ENCODE measurements around the gene APOL5.

Gene APOL5

GRCh38 chr22:35683560-35683959 lies 34.1 kb upstream of the APOL5 start:
- no peak for DNase-seq
- no peaks in the 10 kb centered on the region for H3K27me3 ChIP-seq (replicated peaks)
- H3K27ac ChIP-seq: no peak overlapping the region
- no peak for TF ChIP-seq CTCF (IDR thresholded peaks at IDR 0.05; ENCODE audit: low read depth, low read length, missing control alignments)
- no peak overlapping the region for H3K4me3 ChIP-seq (ENCODE audit: low read depth, low read length)
- no peaks in the 10 kb centered on the region for H3K36me3 ChIP-seq (replicated peaks)
- in situ Hi-C loops (cut with HindIII; ENCODE audit: low pct_ligation_motif_present, low sequenced_read_pairs): no loop called here

- Histone ChIP-seq H3K4me3 (ENCODE audit: low read depth, low read length) (no peak overlapping the region), H3K36me3 (replicated peaks) (no peaks in the 10 kb centered on the region), H3K27ac (no peak overlapping the region), H3K27me3 (replicated peaks) (no peaks in the 10 kb centered on the region)
- in situ Hi-C loops (cut with HindIII; ENCODE audit: low pct_ligation_motif_present, low sequenced_read_pairs): no loop called here
- peak; percentile 62 for TF ChIP-seq CTCF (IDR thresholded peaks at IDR 0.05; ENCODE audit: low read depth, low read length, missing control alignments)
- DNase-seq: peak; percentile 60
Observed at GRCh38 chr22:35684270-35684700, 33.4 kb upstream of the APOL5 start.

DNA sequence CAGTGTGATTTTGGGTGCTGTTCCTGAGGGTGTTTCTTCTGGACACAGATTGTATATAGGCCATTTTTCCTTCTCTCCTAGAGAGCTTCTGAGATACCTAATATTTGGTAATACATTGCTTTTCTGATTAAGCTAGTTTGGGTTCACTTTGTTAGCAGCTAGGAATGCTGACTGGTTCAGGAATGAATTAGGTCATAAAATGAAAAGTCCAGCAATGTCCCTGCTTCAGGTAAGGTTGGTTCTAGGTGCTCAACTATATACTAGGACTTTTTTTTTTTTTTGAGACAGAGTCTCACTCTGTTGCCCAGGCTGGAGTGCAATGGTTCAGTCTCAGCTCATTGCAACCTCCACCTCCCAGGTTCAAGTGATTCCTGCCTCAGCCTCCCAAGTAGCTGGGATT lies 32.9 kb upstream of the APOL5 start:
- no peak for DNase-seq
- no peak overlapping the region for H3K27ac ChIP-seq
- in situ Hi-C loops (cut with HindIII; ENCODE audit: low pct_ligation_motif_present, low sequenced_read_pairs): no loop called here
- no peak overlapping the region for H3K4me3 ChIP-seq (ENCODE audit: low read depth, low read length)
- H3K36me3 ChIP-seq (replicated peaks): no peaks in the 10 kb centered on the region
- no peaks in the 10 kb centered on the region for H3K27me3 ChIP-seq (replicated peaks)
- no peak for TF ChIP-seq CTCF (IDR thresholded peaks at IDR 0.05; ENCODE audit: low read depth, low read length, missing control alignments)

- in situ Hi-C loops (cut with HindIII; ENCODE audit: low pct_ligation_motif_present, low sequenced_read_pairs): no loop called here
- H3K27ac ChIP-seq: no peak overlapping the region
- H3K4me3 ChIP-seq (ENCODE audit: low read depth, low read length): no peak overlapping the region
- no peak for TF ChIP-seq CTCF (IDR thresholded peaks at IDR 0.05; ENCODE audit: low read depth, low read length, missing control alignments)
- H3K36me3 ChIP-seq (replicated peaks): no peaks in the 10 kb centered on the region
- H3K27me3 ChIP-seq (replicated peaks): no peaks in the 10 kb centered on the region
- peak; percentile 59 for DNase-seq
Observed at GRCh38 chr22:35685731-35686130, 31.9 kb upstream of the APOL5 start.

DNA sequence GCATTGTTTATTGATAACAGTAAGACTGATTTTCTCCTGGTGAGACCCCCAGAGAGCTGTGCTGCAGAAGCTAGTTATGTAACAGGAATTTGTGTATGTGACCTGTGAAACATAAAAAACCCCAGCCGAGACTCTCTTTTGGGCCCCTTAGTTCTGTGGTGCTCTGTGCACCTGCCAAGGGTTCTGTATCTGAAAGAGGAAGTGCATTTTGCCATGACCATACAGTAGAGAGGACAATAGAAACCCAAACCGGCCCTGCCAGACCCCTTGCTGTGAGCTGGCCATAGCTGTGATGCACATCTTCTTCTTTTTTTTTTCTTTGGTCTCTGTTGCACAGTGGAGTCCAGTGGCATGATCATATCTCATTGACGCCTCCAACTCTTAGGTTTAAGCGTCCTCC lies 31.4 kb upstream of the APOL5 start:
- no peaks in the 10 kb centered on the region for H3K27me3 ChIP-seq (replicated peaks)
- TF ChIP-seq CTCF (IDR thresholded peaks at IDR 0.05; ENCODE audit: low read depth, low read length, missing control alignments): no peak
- H3K27ac ChIP-seq: no peak overlapping the region
- no peak overlapping the region for H3K4me3 ChIP-seq (ENCODE audit: low read depth, low read length)
- in situ Hi-C loops (cut with HindIII; ENCODE audit: low pct_ligation_motif_present, low sequenced_read_pairs): no loop called here
- H3K36me3 ChIP-seq (replicated peaks): no peaks in the 10 kb centered on the region
- no peak for DNase-seq

DNA sequence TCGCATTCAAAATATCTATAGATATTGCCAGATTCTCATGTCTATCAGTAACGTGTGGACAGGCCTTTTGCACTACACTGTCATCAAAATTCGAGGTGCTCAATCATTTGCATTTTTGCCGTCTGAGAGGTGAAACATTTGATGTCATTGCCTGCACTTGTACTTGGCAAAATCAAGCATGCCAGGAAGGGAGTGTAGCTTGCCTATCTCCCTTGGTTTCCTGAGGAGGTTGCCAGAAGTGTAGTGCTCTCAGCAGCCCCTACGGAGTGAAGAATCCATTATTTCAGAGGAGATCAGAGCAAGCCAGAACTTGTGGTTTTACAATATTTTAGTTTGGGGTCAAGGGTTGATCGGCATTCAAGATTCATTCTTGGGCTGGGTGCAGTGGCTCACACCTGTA lies 30.2 kb upstream of the APOL5 start:
- Histone ChIP-seq H3K27me3 (replicated peaks) (no peaks in the 10 kb centered on the region), H3K36me3 (replicated peaks) (no peaks in the 10 kb centered on the region), H3K4me3 (ENCODE audit: low read depth, low read length) (no peak overlapping the region), H3K27ac (no peak overlapping the region)
- DNase-seq: no peak
- no peak for TF ChIP-seq CTCF (IDR thresholded peaks at IDR 0.05; ENCODE audit: low read depth, low read length, missing control alignments)
- in situ Hi-C loops (cut with HindIII; ENCODE audit: low pct_ligation_motif_present, low sequenced_read_pairs): no loop called here

Data from brain microvascular endothelial cell (primary cell).